Iris pigment epithelial cell (primary cell): Measurements from ENCODE around the gene HES6.
"Not testable (repeated sequence)": the region's sequence is repeated elsewhere in the genome, so short reads cannot be mapped to it uniquely, and the experiment has no call there.

ENCODE experiments used
- DNase-seq: peaks from one replicate; pipeline ENCODE4 v3.0.0-alpha.2; 2011; ENCODE audit warnings: low read depth

HES6 gene

GRCh38 chr2:238272156-238272555 lies 32.3 kb upstream of the HES6 start:
- DNase-seq = no peak

- not testable (repeated sequence) for DNase-seq
Observed at GRCh38 chr2:238271686-238272085, 31.8 kb upstream of the HES6 start.

- no peak for DNase-seq
Observed at GRCh38 chr2:238271061-238271554, 31.3 kb upstream of the HES6 start.

- DNase-seq = no peak
Observed at GRCh38 chr2:238270606-238271005, 30.8 kb upstream of the HES6 start.

GRCh38 chr2:238269741-238270140 lies 29.9 kb upstream of the HES6 start:
- DNase-seq = no peak

- no peak for DNase-seq
Observed at GRCh38 chr2:238267884-238268680, 28.2 kb upstream of the HES6 start.

GRCh38 chr2:238267341-238267710 lies 27.5 kb upstream of the HES6 start:
- no peak for DNase-seq

- no peak for DNase-seq
Observed at GRCh38 chr2:238265605-238266004, 25.8 kb upstream of the HES6 start.

GRCh38 chr2:238264072-238264460 lies 24.2 kb upstream of the HES6 start:
- no peak for DNase-seq

GRCh38 chr2:238263204-238264071 lies 23.6 kb upstream of the HES6 start:
- peak; percentile 93 for DNase-seq

- DNase-seq = no peak
Observed at GRCh38 chr2:238262496-238263122, 22.8 kb upstream of the HES6 start.

- DNase-seq = no peak
Observed at GRCh38 chr2:238261718-238262375, 22.0 kb upstream of the HES6 start.

GRCh38 chr2:238260883-238261282 lies 21.0 kb upstream of the HES6 start:
- no peak for DNase-seq

- no peak for DNase-seq
Observed at GRCh38 chr2:238259061-238260020, 19.5 kb upstream of the HES6 start.

GRCh38 chr2:238257786-238258700 lies 18.2 kb upstream of the HES6 start:
- no peak for DNase-seq

- DNase-seq = peak; percentile 75
Observed at GRCh38 chr2:238256594-238257104, 16.8 kb upstream of the HES6 start.

GRCh38 chr2:238256111-238256510 lies 16.3 kb upstream of the HES6 start:
- DNase-seq = no peak

GRCh38 chr2:238255636-238256035 lies 15.8 kb upstream of the HES6 start:
- no peak for DNase-seq

GRCh38 chr2:238255151-238255551 lies 15.3 kb upstream of the HES6 start:
- no peak for DNase-seq
